Measurements from ENCODE around the gene RAD54L.
"Not testable (repeated sequence)": the region's sequence is repeated elsewhere in the genome, so short reads cannot be mapped to it uniquely, and the experiment has no call there.

DNA sequence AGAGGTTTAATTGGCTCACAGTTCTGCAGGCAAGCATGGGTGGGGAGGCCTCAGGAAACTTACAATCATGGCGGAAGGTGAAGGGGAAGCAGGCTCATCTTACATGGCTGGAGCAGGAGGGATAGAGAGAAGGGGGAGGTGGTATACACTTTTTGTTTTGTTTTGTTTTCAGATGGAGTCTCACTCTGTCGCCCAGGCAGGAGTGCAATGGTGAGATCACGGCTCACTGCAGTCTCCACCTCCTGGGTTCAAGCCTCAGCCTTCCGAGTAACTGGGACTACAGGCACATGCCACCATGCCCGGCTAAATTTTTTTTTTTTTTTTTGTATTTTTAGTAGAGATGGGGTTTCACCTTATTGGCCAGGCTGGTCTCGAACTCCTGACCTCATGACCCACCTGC is 74.6 kb downstream of the RAD54L start:
- TF ChIP-seq, protein P1, sequence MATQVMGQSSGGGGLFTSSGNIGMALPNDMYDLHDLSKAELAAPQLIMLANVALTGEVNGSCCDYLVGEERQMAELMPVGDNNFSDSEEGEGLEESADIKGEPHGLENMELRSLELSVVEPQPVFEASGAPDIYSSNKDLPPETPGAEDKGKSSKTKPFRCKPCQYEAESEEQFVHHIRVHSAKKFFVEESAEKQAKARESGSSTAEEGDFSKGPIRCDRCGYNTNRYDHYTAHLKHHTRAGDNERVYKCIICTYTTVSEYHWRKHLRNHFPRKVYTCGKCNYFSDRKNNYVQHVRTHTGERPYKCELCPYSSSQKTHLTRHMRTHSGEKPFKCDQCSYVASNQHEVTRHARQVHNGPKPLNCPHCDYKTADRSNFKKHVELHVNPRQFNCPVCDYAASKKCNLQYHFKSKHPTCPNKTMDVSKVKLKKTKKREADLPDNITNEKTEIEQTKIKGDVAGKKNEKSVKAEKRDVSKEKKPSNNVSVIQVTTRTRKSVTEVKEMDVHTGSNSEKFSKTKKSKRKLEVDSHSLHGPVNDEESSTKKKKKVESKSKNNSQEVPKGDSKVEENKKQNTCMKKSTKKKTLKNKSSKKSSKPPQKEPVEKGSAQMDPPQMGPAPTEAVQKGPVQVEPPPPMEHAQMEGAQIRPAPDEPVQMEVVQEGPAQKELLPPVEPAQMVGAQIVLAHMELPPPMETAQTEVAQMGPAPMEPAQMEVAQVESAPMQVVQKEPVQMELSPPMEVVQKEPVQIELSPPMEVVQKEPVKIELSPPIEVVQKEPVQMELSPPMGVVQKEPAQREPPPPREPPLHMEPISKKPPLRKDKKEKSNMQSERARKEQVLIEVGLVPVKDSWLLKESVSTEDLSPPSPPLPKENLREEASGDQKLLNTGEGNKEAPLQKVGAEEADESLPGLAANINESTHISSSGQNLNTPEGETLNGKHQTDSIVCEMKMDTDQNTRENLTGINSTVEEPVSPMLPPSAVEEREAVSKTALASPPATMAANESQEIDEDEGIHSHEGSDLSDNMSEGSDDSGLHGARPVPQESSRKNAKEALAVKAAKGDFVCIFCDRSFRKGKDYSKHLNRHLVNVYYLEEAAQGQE (IDR thresholded peaks at IDR 0.05; ENCODE audit: insufficient replicate concordance, low read depth) = not testable (repeated sequence)
- TF ChIP-seq CTCF (IDR thresholded peaks at IDR 0.05; ENCODE audit: insufficient read depth, low read length) = not testable (repeated sequence)
